GM19043 (cell line): ENCODE results near the gene PPFIBP2.

Source experiments
- ATAC-seq: cut with Tn5 transposase; IDR thresholded peaks from one replicate; pipeline ENCODE4 v1.9.1; 2021; ENCODE audit warnings: low read depth; ENCODE audit not compliant: unreplicated experiment

Gene PPFIBP2

DNA sequence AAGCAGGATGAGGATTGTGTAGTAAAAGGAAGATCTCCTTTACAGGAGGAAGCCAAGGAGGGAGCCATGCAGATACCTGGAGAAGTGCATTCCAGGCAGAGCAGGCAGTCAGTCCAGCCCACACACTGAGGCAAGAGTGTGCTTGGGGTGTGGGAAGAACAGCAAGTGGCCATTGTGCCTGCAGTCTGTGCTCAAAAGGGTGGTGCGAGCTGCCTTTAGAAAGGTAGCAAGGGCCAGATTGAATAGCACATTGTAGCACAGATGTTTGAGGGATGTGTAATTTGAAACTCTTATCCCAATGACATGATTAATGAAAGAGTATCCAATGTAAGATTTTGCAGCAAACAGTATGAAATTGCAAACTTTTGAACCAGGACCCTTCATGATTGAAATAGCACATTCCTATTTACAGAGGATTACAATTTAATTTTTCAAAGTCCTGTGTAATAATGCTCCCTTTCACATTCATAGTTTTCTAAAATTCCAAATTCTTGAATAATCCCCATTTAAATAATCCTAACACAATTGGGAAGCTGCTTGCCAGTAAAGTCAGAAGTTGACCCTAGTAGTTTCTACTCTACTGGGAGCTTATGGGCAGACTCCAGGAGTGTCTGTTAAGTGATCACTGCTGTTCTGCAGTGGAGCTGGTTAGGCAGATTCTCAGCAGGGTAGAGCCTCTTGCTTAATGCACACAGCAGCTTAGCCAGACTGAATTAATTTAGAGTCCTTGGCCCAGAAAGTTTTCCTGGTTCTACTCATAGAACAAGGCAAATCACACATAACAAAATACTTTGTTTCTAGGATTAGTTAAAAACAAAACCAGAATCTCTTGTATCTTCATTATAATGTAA lies 81.4 kb downstream of the PPFIBP2 start:
- no peak for ATAC-seq

DNA sequence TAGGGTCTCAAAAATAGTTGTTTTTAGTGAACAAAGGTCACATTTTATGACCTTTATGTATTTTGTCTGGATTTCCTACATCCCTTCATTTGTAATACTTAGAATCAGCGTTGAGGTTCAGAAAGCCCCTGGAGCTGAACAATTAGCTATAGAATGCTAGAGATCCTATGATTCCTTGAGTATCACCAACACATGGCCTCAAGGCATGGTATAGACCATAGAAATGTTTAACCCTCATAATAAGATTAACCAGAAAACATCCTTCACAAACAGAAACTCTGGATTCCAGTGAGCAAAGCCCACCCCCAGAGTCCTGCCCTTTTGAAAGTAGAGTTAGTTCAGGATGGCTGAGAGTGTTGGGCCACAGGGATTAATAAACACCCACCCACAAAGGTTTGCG lies 82.2 kb downstream of the PPFIBP2 start:
- no peak for ATAC-seq

DNA sequence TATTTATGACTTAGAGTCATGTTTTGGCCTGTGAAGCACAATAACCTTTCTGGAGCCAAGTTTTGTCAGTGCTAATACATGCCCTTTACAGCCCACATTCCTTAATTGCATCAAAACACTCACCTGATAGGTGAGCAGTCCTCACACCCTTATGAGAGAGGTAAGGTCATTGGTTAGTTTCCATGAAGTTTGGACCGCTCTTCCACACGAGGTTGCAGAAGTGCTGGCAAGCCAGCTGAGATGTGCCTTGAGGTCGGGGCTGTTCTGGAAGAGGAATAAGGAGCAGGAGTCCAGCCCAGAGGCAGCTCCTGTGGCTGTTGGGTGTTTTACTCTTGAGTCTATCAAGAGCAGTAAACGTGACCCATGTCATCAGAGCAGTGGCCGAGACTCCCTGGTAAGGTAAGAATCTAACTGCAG lies 83.2 kb downstream of the PPFIBP2 start:
- no peak for ATAC-seq

DNA sequence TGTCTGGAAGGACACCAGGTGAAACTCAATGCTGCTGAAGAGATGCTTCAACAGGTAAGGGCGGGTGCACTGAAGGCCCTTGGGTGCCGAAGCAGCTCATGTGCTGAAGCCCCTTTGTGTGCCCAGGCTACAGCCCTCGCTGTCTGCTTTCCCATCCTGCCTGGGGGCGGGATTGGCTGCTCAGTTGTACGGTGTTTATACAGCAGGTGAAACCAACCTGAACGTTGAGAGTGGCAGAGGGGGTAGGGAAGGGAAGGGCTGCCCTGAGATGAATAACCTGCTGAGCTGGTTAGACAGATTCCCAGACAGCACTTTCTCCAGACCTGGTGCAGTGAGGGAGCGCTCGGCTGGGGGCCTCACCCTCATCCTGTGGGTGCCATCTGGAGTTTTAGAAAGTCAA lies 83.8 kb downstream of the PPFIBP2 start:
- ATAC-seq, result no peak

DNA sequence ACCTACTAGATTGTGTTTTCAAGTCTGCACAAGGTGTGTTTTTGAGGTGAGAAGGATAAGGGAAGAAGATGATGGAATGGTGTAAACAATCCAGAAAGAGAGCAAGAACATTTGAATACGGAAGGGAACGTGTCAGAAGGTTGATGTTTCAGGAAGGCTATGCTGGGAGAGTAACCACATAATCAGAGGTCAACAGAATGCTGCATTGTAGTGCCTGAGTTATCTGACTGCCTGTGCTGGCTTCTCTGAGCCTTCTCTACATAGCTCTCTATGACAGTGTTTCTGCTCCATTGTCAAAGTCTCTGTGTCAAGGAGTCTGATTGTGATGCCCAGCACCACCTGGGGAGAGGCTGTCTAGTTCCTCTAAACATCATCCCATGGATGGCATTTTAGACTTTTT lies 85.4 kb downstream of the PPFIBP2 start:
- ATAC-seq, result no peak

DNA sequence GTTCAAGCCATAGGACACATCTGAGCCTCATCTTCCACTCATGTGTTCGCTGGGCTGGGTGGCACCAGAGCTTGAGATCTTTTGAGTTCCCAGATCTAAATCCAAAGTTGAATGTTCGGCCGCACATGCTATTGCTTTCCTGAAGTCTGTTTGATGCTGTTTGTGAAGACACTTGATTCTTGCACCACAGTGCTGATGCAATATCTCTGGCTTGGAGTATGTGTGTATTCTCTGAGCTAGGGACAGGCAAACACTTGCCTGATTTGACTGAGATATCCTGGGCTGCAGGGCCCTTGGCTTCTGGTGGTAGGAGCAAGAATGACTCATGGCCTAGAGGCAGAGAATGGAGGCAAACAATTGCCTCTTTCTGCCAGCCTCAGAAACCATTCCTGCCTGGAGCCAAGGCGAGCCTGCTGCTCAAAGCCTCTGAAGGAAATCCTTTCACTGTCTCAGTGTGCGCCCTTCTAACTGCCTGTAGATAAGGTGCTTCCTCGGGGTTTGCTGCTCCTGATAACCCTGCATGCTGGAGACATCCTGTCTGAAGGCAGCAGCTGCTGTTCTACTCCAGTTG lies 86.5 kb downstream of the PPFIBP2 start:
- ATAC-seq, result no peak

DNA sequence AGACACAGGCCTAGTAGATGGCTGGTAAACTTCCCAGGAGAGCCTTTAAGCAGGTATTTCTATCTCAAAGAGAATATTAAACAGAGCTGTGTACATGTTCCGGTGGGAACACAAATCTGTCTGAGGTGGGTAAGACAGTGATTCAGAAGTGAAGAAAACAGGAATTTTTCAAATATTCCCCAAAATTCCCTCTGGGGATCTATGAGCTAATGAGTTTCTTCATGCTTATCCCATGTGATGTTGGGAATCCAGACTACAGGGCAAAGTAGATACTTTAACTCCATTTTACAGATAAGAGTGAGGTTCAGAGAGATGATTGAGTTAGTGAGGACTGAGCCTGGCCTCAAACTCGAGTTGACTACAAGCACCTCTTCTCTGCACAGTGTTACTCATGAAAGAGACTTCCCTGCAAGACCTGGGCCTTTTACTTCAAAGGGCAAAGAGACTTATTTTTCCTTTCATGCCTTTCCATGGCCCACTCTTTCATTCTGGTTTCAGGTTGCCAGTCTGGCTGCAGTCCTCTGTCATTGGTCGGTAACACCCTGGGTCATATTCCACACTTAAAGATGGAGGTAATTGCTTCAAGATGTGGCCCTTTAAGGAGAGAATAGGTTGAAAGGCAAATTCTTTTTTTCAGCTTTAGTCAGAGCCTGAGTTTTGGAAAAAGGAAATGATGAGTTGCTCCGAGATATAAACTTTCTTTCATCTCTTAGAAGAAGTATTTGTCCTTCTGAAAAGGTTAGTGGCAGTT lies 89.4 kb downstream of the PPFIBP2 start:
- no peak for ATAC-seq

DNA sequence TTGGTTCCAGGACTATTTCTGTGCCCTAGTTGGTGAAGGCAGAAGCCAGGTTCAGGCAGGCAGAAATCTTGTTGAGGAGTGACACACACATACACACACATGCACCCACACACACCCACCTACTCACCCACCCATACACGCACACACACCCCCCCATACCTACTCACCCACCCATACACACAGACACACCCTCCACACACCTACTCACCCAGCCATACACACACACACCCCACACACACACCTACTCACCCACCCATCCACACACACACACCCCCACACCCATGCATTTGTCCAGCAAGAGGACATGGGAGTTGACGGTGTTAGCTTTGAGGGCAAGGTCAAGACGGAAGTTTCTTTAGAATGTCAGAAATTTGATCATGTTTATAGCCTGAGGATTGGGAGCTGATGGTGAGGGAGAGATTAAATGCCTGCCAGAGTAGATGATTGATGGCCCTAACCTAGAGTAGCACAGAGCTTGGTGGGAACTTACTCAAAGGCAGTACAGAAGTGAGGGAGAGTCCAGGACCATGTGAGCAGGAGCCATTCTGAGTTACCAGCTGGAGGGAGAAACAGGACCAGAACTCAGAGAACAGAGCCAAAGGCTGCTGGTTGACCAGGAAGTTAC lies 90.6 kb downstream of the PPFIBP2 start:
- ATAC-seq, result no peak

DNA sequence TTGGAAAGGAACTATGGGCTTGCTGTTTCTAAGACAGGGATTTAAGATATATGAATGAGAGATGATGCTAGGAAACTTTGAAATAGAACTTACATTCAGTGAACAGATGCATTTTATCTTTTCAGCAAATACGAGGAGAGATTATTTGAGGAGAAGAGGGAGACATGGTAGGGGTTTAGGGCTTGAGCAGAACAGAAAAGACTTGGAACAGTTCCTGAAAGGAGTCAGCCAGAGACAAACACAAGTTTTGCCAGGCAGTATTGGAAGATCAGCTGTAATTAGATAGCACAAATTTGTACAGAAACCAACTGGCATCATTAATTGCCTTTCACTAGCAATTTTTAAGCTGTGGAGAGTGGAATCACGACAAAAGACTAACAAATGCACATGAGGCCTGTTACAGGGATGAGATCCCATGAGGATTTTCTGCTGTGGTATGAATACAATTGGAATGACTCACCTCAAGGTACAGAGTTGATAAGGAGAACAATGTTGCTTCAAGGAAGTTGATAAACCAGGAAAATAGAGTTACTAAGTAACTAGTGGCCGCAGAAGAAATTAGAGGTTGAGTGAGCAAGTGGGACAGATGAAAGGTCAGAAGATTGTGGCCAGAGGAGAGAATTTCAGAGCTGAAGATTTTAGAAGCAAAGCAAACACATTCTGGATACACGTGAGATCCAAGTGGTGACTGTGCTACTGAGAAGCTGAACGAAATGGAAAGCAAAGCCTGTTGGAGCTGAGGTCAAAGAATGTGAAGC lies 91.6 kb downstream of the PPFIBP2 start:
- no peak for ATAC-seq

DNA sequence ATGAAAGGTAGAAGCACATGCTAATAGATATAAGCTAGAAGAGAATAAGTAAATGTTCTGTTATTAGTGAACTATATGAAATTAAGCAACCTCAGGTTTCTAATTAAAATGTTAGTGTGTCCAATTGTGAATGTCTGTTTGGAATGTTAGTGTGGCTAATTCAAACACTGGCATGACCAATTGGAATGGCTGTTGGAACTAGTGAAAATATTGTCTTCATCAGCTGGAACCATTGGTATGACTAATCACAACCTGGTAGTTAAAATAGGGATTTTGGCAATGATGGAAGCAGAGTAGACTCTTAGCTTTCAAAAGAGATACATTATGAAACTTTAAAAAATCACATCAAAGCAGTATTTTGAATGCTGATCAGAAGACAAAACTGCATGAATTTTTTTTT lies 92.7 kb downstream of the PPFIBP2 start:
- no peak for ATAC-seq

DNA sequence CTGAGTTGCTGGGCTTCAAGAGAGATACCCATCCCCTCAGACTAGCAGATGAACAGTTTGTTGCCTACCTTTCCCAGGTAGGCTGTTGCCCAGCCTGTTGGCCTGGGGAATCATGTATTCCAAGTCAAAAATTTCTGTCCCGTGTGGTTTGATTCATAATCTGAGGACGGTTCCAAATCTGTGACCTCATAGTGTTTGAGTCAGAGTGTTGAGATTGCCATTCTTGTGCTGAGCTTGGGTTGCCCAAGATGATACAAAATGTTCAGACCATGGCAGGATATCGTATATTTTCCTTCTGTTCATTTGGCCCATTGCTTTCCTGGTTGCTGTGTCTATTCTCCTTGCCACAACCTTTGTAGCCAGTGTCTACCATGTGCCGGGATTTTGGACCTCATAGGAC lies 95.2 kb downstream of the PPFIBP2 start:
- no peak for ATAC-seq

DNA sequence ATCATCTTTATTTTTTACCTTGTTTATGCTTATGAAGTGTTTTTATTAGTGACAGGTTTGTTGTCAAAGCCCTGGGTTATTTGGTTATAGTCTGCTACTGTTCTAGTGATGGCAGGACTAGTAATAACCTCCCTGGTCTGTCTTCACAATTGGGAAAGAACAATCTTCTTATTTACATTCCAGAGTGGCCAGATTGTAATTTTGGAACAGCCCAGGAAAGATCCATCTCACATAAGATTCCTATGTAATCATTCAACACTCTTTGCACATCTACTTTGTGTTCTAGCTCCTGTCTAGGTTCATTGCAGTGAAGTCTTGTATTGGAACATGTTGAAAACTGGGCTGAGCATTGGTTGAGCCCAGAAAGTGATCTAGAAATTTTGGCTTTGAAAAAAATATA lies 95.7 kb downstream of the PPFIBP2 start:
- no peak for ATAC-seq

DNA sequence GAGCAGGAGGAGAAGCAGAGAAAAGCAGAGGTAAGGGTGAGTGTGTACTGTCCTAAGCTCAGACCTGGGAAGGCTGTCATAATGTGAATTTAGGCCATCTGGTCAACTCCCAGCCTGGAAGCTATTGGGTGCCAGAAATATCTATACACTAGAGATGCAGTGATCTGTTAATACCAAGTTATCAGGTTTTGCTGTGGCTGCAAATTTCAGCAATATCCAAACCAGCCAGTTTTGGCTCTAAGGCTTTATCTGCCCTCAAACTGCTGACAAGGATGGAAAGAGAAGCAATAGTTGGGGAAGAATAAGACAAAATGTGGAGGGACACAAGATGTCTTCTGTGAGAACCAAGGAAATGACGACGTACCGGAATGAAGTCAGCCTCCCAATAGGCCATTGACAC lies 96.6 kb downstream of the PPFIBP2 start:
- ATAC-seq, result no peak

DNA sequence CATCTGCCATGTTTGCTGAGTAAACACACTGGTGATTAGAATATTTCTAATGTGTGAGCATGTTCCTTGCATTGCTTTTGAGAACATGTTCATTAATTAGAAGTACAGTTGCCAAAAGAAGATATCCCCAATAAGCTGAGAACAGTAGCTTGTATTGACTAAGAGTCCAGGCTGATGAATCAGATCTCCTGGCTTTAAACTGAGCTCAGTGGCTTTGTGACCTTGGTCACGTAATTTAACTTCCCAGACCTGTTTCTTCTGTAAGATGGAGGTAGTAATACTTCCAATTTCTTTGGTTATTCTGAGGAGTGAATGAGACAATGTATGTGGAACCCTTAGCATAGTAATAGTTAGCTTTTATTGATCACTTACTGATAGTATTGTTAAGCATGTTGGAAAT lies 97.6 kb downstream of the PPFIBP2 start:
- no peak for ATAC-seq

DNA sequence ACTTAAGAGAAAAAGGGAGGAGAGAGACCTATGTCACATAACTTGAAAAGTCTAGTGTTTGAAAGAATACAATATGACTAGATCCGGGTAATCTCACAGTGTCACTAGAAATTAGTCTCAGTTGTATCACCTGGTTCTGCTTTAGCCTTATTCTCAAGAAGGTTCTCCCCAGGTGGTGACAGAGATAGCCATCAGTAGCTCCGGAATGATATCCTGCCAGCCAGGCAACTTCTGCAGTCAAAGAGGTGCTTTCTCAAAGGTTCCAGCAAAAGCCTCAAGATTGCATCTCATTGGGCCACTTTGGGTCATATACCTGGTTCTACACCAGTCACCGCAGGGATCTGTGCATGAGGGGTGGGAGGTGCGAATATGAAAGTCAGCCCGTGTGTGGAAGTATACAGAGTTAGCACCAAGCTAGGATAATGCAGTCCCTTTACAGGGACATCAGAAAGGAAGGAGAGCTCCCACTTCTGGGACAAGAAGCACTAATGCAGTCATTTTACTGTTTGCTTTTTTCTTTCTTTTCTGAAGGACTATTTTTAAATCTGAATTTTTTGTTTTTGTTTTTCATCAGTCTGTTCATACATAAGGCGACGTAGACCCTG lies 98.4 kb downstream of the PPFIBP2 start:
- no peak for ATAC-seq

DNA sequence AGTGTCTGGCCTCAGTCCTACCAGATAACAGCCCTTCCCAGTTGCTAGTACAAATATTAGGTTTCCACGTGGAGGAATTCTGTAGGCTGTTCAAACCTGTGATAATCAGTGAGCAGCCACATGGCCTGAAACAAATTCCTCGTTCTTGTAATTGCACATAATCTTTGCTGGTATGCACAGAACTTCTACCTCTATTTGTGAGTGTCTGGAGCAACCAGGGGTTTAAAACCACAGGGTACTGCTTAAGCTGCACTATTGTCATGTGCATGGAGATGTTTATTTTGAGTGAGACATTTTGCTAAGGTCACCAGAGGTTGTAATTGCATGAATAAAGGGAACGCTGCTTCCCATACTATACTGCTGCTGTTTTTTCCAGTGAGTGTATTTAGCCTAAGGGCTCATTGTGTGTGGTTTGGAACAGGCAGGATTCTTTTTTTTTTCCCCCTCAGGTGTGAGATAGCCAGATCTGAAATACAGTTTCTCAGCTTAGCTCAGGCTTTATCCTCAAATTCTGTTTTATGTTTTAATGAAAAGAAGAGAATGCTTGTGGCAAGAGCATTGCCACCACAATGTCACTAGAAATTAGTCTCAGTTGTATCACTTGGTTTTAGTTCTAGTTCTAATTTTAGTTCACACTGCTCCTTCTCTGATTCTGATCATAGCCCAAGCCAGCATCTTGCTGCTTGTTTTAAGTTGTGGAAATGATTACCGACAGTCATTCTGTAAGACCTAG lies 99.0 kb downstream of the PPFIBP2 start:
- ATAC-seq, result no peak

DNA sequence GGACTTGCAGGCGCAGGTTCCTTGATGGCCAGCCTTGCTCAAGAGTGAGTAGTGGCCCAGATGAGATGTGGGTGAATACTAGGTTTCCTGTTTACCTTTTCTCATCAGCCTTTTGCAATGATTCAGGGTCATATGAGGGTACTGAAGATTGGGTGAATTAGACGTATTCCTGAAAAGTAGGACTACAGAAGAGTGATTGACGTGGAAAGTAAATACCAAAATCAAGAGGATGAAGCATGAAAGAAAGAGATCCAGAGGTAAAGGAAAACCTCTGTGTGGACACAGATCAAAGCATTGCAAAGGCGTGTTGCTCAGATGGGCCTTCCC lies 99.6 kb downstream of the PPFIBP2 start:
- no peak for ATAC-seq

DNA sequence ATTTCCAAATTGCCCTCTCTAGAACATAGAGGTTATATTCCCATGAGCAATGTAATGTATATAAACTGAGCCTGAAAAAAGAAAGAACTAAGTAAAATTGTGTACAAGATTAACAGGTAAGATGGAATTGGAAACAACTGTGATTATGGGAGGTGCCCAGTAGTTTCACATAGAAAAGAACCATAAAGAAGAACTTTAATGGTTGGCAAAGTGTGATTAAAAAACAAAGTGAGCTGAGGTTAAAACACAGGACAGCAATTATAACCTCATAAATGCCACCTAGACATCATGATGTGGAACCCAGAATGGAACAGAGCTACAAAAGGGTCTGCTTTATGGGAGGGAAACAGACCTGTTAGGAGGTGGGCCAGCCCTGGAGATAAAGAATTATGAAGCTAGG lies 100.9 kb downstream of the PPFIBP2 start:
- ATAC-seq, result no peak

DNA sequence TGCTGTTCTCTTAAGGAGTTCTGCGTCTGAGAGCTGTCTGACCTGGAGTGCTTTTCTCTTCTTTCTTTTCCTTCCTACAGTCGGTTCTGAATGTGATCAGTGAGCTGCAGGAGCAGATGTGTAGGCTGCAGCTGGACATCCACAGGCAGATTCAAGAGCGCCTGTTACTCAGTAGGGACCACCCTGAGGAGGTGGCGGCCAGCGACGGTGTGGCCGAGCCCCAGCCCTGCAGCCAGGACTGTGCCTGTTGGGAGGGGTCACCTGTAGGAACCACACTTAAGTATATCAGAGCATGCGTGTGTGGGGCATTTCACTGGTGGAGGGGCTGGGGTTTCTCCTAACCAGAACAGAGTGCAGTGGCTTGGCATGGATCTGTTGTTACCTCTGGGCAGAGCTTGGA lies 103.2 kb downstream of the PPFIBP2 start:
- no peak for ATAC-seq

DNA sequence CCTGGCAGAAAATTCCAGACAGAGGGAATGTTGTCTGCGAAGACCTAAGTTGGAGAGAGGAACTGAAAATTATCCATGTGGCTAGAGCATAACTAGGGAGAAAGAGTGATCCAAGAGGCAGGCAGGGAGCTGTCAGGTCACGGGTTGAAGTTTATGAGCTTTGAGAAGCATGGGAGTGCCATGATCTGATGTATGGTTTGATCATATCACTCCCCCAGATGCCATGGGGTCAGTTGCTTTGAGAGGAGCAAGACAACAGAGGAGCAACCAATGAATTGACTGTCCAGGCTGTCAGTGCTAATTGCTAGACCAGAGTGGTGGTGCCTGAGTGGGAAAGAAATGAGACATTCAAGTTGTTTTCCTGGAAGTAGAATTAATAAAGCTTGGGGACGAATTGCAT lies 105.5 kb downstream of the PPFIBP2 start:
- ATAC-seq, result no peak
